Adrenal gland (tissue), 5 donors: ENCODE measurements around the gene SPARC.

Experiments
- POLR2A ChIP-seq, 2 donors: fragments of 450-650 bp; IDR thresholded peaks; one replicate each; pipeline ENCODE4 v1.6.1; 2017; ENCODE audit warnings: antibody characterized with exemption in 2 of 2, mild to moderate bottlenecking in 2 of 2, moderate library complexity in 1 of 2
- TF ChIP-seq, protein P1 (sequence below), 6 experiments: fragments of 450-650 bp in 4 of 6; fragments of 200-600 bp in 2 of 6; sonication (generic) in 1 of 6; IDR thresholded peaks; 1 replicate in 5 of 6; 2 replicates in 1 of 6; pipeline versions ENCODE4 v1.5.1 to v1.8.0; 2016 to 2021; ENCODE audit warnings: antibody characterized with exemption in 6 of 6, mild to moderate bottlenecking in 2 of 6, moderate library complexity in 1 of 6
- donor health status: DM: no; HTN: no; CAD: no.

DNA sequence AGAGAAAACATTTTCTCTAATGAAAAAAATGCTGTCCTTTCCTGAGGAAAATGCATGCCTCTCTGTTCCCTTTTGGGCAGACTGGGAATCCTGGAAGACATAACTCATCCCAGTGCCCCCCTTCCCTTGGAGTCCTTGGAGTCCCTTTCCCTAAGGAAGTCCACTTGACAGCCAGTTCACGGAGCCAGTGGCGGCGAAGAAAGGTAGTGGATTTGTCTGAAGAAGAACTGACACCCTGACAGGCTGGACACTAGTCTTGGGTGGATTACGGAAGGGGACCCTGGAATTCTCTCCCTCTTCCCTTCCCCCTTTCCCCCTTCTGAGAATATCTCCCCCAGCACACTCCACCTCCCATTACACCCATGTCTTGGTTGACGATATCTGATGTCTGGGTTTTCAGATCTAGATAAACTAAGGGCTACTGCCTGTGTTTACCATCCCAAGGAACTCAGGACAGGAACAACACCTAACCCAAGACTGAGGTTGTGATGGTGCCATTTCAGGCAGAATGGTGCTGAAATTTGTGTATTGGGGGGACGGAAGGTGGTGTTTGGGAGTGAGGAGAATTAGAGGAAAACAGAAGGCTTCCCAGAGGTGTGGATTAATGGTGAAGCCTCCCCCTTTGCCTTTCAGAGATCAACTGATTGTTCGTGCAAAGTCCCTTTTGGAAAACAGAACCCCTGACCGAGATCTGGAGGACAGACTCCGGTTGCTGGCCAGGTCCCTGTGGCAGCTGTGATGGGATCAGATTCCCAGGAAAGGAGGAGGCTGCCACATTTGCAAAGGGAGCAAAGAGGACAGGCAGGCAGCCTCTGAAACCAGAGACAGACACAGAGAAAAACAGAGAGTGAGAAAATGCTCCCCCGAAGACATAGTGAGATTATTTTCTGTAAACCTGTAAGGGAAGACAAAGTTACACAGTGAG is 704 bp downstream of the SPARC start:
- TF ChIP-seq POLR2A (IDR thresholded peaks at IDR 0.05): no peak
- TF ChIP-seq, protein P1, sequence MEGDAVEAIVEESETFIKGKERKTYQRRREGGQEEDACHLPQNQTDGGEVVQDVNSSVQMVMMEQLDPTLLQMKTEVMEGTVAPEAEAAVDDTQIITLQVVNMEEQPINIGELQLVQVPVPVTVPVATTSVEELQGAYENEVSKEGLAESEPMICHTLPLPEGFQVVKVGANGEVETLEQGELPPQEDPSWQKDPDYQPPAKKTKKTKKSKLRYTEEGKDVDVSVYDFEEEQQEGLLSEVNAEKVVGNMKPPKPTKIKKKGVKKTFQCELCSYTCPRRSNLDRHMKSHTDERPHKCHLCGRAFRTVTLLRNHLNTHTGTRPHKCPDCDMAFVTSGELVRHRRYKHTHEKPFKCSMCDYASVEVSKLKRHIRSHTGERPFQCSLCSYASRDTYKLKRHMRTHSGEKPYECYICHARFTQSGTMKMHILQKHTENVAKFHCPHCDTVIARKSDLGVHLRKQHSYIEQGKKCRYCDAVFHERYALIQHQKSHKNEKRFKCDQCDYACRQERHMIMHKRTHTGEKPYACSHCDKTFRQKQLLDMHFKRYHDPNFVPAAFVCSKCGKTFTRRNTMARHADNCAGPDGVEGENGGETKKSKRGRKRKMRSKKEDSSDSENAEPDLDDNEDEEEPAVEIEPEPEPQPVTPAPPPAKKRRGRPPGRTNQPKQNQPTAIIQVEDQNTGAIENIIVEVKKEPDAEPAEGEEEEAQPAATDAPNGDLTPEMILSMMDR (IDR thresholded peaks at IDR 0.05): no peak
